Parathyroid adenoma (tissue), 2 donors: ENCODE data around the gene BGN.

ENCODE experiments used
- H2AFZ ChIP-seq: fragments of 300-600 bp; sonication (generic); one replicate; pipeline ENCODE4 v1.7.0; 2017; ENCODE audit warnings: antibody characterized with exemption, mild to moderate bottlenecking
- H3K27ac ChIP-seq: fragments of 300-600 bp; sonication (generic); one replicate; pipeline ENCODE4 v1.7.0; 2017
- H3K27me3 ChIP-seq: fragments of 300-600 bp; sonication (generic); one replicate; pipeline ENCODE4 v1.7.0; 2017; ENCODE audit warnings: low read length; ENCODE audit not compliant: control insufficient read depth, insufficient read depth
- H3K36me3 ChIP-seq: fragments of 300-600 bp; sonication (generic); one replicate; pipeline ENCODE4 v1.7.0; 2017; ENCODE audit warnings: low read length; ENCODE audit not compliant: control insufficient read depth, insufficient read depth
- H3K4me1 ChIP-seq: fragments of 300-600 bp; sonication (generic); one replicate; pipeline ENCODE4 v1.7.0; 2017; ENCODE audit warnings: control low read depth
- H3K4me2 ChIP-seq: fragments of 300-600 bp; sonication (generic); one replicate; pipeline ENCODE4 v1.7.0; 2017; ENCODE audit warnings: low read length
- H3K4me3 ChIP-seq: fragments of 300-600 bp; sonication (generic); one replicate; pipeline ENCODE4 v1.7.0; 2017; ENCODE audit warnings: low read depth, low read length
- H3K79me2 ChIP-seq: fragments of 300-600 bp; sonication (generic); one replicate; pipeline ENCODE4 v1.7.0; 2017; ENCODE audit warnings: control low read depth
- H3K9ac ChIP-seq: fragments of 300-600 bp; sonication (generic); one replicate; pipeline ENCODE4 v1.7.0; 2017; ENCODE audit warnings: mild to moderate bottlenecking
- H3K9me3 ChIP-seq: fragments of 300-600 bp; sonication (generic); one replicate; pipeline ENCODE4 v1.7.0; 2017; ENCODE audit warnings: low read length; ENCODE audit not compliant: control insufficient read depth
- CTCF ChIP-seq: fragments of 300-600 bp; sonication (generic); IDR thresholded peaks from one replicate; pipeline ENCODE4 v1.7.0; 2017; ENCODE audit warnings: antibody characterized with exemption, mild to moderate bottlenecking
- donor health status: primary hyperparathyroidism.

The BGN gene

GRCh38 chrX:153498453-153498852 lies 3.7 kb downstream of the BGN start:
- Histone ChIP-seq H3K36me3 (no peaks in the 10 kb centered on the region), H3K9me3 (no peaks in the 10 kb centered on the region), H3K79me2 (no peaks in the 10 kb centered on the region), H3K4me1 (no peaks in the 10 kb centered on the region), H3K27me3 (no peaks in the 10 kb centered on the region), H3K4me3 (no peak overlapping the region), H3K4me2 (no peak overlapping the region), H3K27ac (no peak overlapping the region), H2AFZ (no peak overlapping the region), H3K9ac (no peak overlapping the region)
- no peak for TF ChIP-seq CTCF

DNA sequence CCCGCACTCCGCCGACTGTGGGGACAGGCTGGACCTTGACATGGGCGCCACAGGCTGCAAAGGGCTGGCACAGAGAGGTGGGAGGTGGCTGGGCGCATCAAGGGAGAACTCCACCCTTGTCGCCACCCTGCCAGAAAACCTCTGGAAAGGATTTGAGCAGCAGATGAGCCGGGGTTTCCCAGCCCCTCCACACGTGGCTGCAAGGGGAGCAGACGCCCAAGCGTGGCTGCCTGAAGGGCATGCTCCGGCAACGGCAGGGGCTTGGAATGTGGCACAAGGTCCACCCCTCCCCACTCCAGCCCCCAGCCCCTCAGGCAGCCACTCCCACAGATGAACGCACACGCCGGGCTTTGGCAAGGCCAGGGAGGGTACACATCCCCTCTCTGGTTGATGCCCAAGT lies 4.6 kb downstream of the BGN start:
- Histone ChIP-seq H3K27me3 (no peaks in the 10 kb centered on the region), H3K79me2 (no peaks in the 10 kb centered on the region), H3K9ac (no peak overlapping the region), H3K9me3 (no peaks in the 10 kb centered on the region), H3K4me1 (no peaks in the 10 kb centered on the region), H3K27ac (no peak overlapping the region), H3K4me2 (no peak overlapping the region), H3K36me3 (no peaks in the 10 kb centered on the region), H2AFZ (no peak overlapping the region), H3K4me3 (no peak overlapping the region)
- TF ChIP-seq CTCF, result no peak

- Histone ChIP-seq H3K36me3 (no peaks in the 10 kb centered on the region), H3K4me3 (no peak overlapping the region), H3K27me3 (no peaks in the 10 kb centered on the region), H2AFZ (no peak overlapping the region), H3K4me2 (no peak overlapping the region), H3K79me2 (no peaks in the 10 kb centered on the region), H3K9me3 (no peaks in the 10 kb centered on the region), H3K9ac (no peak overlapping the region), H3K4me1 (no peaks in the 10 kb centered on the region), H3K27ac (no peak overlapping the region)
- no peak for TF ChIP-seq CTCF
Observed at GRCh38 chrX:153499876-153500275, 5.1 kb downstream of the BGN start.

DNA sequence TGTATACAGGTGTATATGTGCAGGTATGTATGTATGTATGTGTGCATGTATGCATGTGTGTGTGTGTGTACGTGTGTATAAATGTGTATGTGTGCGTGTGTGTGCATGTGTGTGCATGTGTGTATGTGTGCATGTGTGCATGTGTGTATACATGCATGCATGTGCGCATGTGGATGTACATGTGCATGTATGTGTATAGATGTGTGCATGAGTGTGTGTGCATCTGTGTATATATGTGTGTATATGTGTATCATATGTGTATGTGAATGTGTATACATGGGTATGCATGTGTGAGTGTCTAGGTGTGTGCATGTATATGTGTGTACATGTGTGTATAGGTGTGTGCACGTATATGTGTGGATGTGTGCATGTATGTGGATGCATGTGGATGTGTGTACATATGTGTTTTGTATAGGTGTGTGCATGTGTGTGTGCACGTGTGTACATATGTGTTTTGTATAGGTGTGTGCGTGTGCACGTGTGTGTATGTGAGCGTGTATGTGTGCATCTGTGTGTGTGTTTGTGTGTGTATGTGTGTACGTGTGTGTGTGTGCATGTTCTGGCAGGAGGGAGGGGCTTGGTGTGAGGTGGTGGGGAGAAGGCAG lies 6.0 kb downstream of the BGN start:
- Histone ChIP-seq H3K9me3 (no peaks in the 10 kb centered on the region), H3K4me1 (no peaks in the 10 kb centered on the region), H3K79me2 (no peaks in the 10 kb centered on the region), H3K27ac (no peak overlapping the region), H3K36me3 (no peaks in the 10 kb centered on the region), H2AFZ (no peak overlapping the region), H3K4me3 (no peak overlapping the region), H3K4me2 (no peak overlapping the region), H3K9ac (no peak overlapping the region), H3K27me3 (no peaks in the 10 kb centered on the region)
- no peak for TF ChIP-seq CTCF

- no peaks in the 10 kb centered on the region for H3K36me3 ChIP-seq
- H3K27ac ChIP-seq, result no peak overlapping the region
- H3K9me3 ChIP-seq, result no peaks in the 10 kb centered on the region
- TF ChIP-seq CTCF, result no peak
- no peaks in the 10 kb centered on the region for H3K79me2 ChIP-seq
- no peaks in the 10 kb centered on the region for H3K27me3 ChIP-seq
- no peak overlapping the region for H3K9ac ChIP-seq
- H2AFZ ChIP-seq, result no peak overlapping the region
- H3K4me1 ChIP-seq, result no peaks in the 10 kb centered on the region
- no peak overlapping the region for H3K4me3 ChIP-seq
- no peak overlapping the region for H3K4me2 ChIP-seq
Observed at GRCh38 chrX:153501530-153501929, 6.8 kb downstream of the BGN start.
